ENCODE measurements around the gene GINS3. TPM values are rescaled to one million over a fixed set of nuclear protein-coding genes. Genes with fewer than 3 reads are reported as not detected.

Gene GINS3
- total RNA-seq, 1 experiment from 2014 or later, result 16.4 TPM

DNA sequence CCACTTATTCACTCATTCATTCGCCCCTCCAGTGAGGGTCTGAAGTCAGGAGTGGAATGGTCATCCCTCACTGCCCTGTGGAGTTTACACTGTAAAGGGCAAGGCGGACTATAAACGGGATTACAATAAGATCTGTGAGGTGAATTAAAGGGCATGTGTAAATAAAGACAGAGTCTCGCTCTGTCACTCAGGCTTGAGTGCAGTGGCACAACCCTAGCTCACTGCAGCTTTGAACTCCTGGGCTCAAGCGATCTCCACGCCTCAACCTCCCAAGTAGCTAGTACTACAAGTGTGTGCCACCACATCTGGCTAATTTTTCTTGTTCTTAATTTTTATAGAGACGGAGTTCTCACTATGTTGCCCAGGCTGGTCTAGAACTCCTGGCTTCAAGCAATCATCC lies 25.8 kb downstream of the GINS3 start:
- WGBS (ENCODE audit: extremely low coverage, insufficient read length, low lambda C conversion rate), result no CpG with 5 or more reads among the region's 7 CpGs
- no peaks in the 10 kb centered on the region for H3K9me3 Mint-ChIP-seq
- Histone ChIP-seq H4K20me1 (ENCODE audit: control insufficient read depth, insufficient read depth, insufficient read length) (no peaks in the 10 kb centered on the region), H3K9ac (ENCODE audit: extremely low read depth, insufficient read length, low read length) (no peak overlapping the region), H2BK12ac (ENCODE audit: insufficient read length, low read depth, low read length) (no peak overlapping the region), H3K56ac (ENCODE audit: insufficient read length, low read depth, low read length) (no peak overlapping the region), H3K27ac (ENCODE audit: insufficient read length, low read depth, low read length) (no peak overlapping the region), H2BK20ac (ENCODE audit: low read depth, low read length, poor library complexity, severe bottlenecking) (no peak overlapping the region), H2BK5ac (ENCODE audit: insufficient read length, low read length) (no peak overlapping the region), H3T11ph (ENCODE audit: low read length) (no peak overlapping the region), H2BK120ac (ENCODE audit: low read depth, low read length, poor library complexity, severe bottlenecking) (no peak overlapping the region), H3K4me1 (ENCODE audit: insufficient read depth, low read length) (peaks cover 7% of the 10 kb centered on the region; the same call in 1 of the 2 replicates), H3K4me2 (ENCODE audit: insufficient read depth, insufficient read length, low read length) (no peak overlapping the region), H3K23ac (ENCODE audit: insufficient read length, low read depth, low read length) (no peak overlapping the region), H3K14ac (ENCODE audit: insufficient read depth, low read length) (no peak overlapping the region), H2BK15ac (ENCODE audit: low read depth, low read length) (no peak overlapping the region), H3K23me2 (ENCODE audit: insufficient read length, low read depth, low read length, poor library complexity, severe bottlenecking) (no peaks in the 10 kb centered on the region), H2AK5ac (ENCODE audit: insufficient read length, low read length) (no peak overlapping the region), H4K91ac (ENCODE audit: insufficient read length, low read depth, low read length) (no peak overlapping the region), H3K27me3 (ENCODE audit: insufficient read depth, low read length) (no peaks in the 10 kb centered on the region), H4K5ac (ENCODE audit: insufficient read length, low read depth, low read length) (no peak overlapping the region), H3K9me3 (ENCODE audit: control insufficient read depth, low read depth, low read length) (no peaks in the 10 kb centered on the region), H3K18ac (ENCODE audit: insufficient read length, low read depth, low read length) (no peak overlapping the region), H4K8ac (replicated peaks; ENCODE audit: insufficient read length, low read depth, low read length) (no peak overlapping the region), H3K79me1 (ENCODE audit: insufficient read depth, low read depth, low read length, poor library complexity, severe bottlenecking) (no peaks in the 10 kb centered on the region), H3K4ac (ENCODE audit: low read depth, low read length) (no peak overlapping the region), H2AFZ (ENCODE audit: low read length) (no peak overlapping the region), H3K79me2 (ENCODE audit: insufficient read depth, low read length) (no peaks in the 10 kb centered on the region)
- DNase-seq, result no peak
- no peak overlapping the region for H3K4me3 Mint-ChIP-seq
- H3K36me3 Mint-ChIP-seq (ENCODE audit: insufficient read depth in 1 of 3, low read depth in 3 of 3), result no peaks in the 10 kb centered on the region
- H3K27me3 Mint-ChIP-seq (ENCODE audit: low read depth), result peaks cover 15% of the 10 kb centered on the region
- no peak overlapping the region for H3K27ac Mint-ChIP-seq
- TF ChIP-seq, protein P1, sequence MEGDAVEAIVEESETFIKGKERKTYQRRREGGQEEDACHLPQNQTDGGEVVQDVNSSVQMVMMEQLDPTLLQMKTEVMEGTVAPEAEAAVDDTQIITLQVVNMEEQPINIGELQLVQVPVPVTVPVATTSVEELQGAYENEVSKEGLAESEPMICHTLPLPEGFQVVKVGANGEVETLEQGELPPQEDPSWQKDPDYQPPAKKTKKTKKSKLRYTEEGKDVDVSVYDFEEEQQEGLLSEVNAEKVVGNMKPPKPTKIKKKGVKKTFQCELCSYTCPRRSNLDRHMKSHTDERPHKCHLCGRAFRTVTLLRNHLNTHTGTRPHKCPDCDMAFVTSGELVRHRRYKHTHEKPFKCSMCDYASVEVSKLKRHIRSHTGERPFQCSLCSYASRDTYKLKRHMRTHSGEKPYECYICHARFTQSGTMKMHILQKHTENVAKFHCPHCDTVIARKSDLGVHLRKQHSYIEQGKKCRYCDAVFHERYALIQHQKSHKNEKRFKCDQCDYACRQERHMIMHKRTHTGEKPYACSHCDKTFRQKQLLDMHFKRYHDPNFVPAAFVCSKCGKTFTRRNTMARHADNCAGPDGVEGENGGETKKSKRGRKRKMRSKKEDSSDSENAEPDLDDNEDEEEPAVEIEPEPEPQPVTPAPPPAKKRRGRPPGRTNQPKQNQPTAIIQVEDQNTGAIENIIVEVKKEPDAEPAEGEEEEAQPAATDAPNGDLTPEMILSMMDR (conservative IDR thresholded peaks at IDR 0.05), result no peak
- H3K4me1 Mint-ChIP-seq, result peaks cover 27 to 50% of the 10 kb centered on the region in 2 experiments
